GM18873 (cell line): ENCODE data around the gene NEK7.
"Not testable (repeated sequence)": the region's sequence is repeated elsewhere in the genome, so short reads cannot be mapped to it uniquely, and the experiment has no call there.

Source experiments
- ATAC-seq: cut with Tn5 transposase; IDR thresholded peaks from one replicate; pipeline ENCODE4 v1.9.1; 2021; ENCODE audit warnings: mild to moderate bottlenecking, moderate library complexity, moderate number of reproducible peaks; ENCODE audit not compliant: unreplicated experiment, low FRiP score

Gene NEK7

GRCh38 chr1:198199105-198199504 is 42.3 kb downstream of the NEK7 start:
- no peak for ATAC-seq

- peak; percentile 84 for ATAC-seq
Observed at GRCh38 chr1:198201956-198202784, 45.4 kb downstream of the NEK7 start.

GRCh38 chr1:198203434-198203833 is 46.6 kb downstream of the NEK7 start:
- ATAC-seq = no peak

GRCh38 chr1:198205016-198205684 is 48.4 kb downstream of the NEK7 start:
- ATAC-seq = no peak

GRCh38 chr1:198206292-198206691 is 49.5 kb downstream of the NEK7 start:
- ATAC-seq = no peak

GRCh38 chr1:198211696-198212095 is 54.9 kb downstream of the NEK7 start:
- ATAC-seq = no peak

- ATAC-seq = no peak
Observed at GRCh38 chr1:198212126-198212525, 55.3 kb downstream of the NEK7 start.

- no peak for ATAC-seq
Observed at GRCh38 chr1:198212675-198213074, 55.9 kb downstream of the NEK7 start.

- no peak for ATAC-seq
Observed at GRCh38 chr1:198214924-198215323, 58.1 kb downstream of the NEK7 start.

GRCh38 chr1:198220428-198220827 is 63.6 kb downstream of the NEK7 start:
- no peak for ATAC-seq

GRCh38 chr1:198227010-198227409 is 70.2 kb downstream of the NEK7 start:
- not testable (repeated sequence) for ATAC-seq

GRCh38 chr1:198227454-198227853 is 70.7 kb downstream of the NEK7 start:
- not testable (repeated sequence) for ATAC-seq

GRCh38 chr1:198228925-198229324 is 72.1 kb downstream of the NEK7 start:
- ATAC-seq = no peak

- no peak for ATAC-seq
Observed at GRCh38 chr1:198231779-198232178, 75.0 kb downstream of the NEK7 start.

- no peak for ATAC-seq
Observed at GRCh38 chr1:198232378-198232777, 75.6 kb downstream of the NEK7 start.

- no peak for ATAC-seq
Observed at GRCh38 chr1:198232940-198233675, 76.3 kb downstream of the NEK7 start.

- ATAC-seq = no peak
Observed at GRCh38 chr1:198234520-198235251, 77.9 kb downstream of the NEK7 start.

- no peak for ATAC-seq
Observed at GRCh38 chr1:198238121-198238520, 81.3 kb downstream of the NEK7 start.

- ATAC-seq = no peak
Observed at GRCh38 chr1:198241553-198241952, 84.8 kb downstream of the NEK7 start.

- no peak for ATAC-seq
Observed at GRCh38 chr1:198244772-198245171, 88.0 kb downstream of the NEK7 start.

GRCh38 chr1:198245379-198245778 is 88.6 kb downstream of the NEK7 start:
- no peak for ATAC-seq
